Heart left ventricle (tissue), 16 donors: ENCODE data around the gene SOX6. TPM values are rescaled to one million over a fixed set of nuclear protein-coding genes. Genes with fewer than 3 reads are reported as not detected.

Experiments used
- ATAC-seq, 4 donors: fragments of 200-7000 bp; cut with Tn5 transposase; one replicate each; pipeline ENCODE4 v1.9.1; 2020 to 2022; ENCODE audit warnings: moderate library complexity in 4 of 4, mild to moderate bottlenecking in 3 of 4, moderate number of reproducible peaks in 1 of 4
- DNase-seq, 5 donors: peaks; one replicate each; pipeline ENCODE4 v3.0.0-alpha.2; 2020
- H3K27ac ChIP-seq, 12 donors: fragments of 200-600 bp; sonication (generic) in 4 of 12; one replicate each; pipeline versions ENCODE4 v1.5.0 to v1.8.0; 2016 to 2022; ENCODE audit warnings: mild to moderate bottlenecking in 2 of 12
- H3K27me3 ChIP-seq, 9 donors: fragments of 200-600 bp; sonication (generic) in 2 of 9; one replicate each; pipeline versions ENCODE4 v1.5.1 to v1.8.0; 2016 to 2022; ENCODE audit warnings: mild to moderate bottlenecking in 3 of 9
- H3K36me3 ChIP-seq, 9 donors: fragments of 200-600 bp; sonication (generic) in 2 of 9; one replicate each; pipeline versions ENCODE4 v1.5.0 to v1.8.0; 2018 to 2022; ENCODE audit warnings: mild to moderate bottlenecking in 2 of 9
- H3K4me1 ChIP-seq, 12 donors: fragments of 200-600 bp; sonication (generic) in 4 of 12; one replicate each; pipeline versions ENCODE4 v1.5.0 to v1.8.0; 2016 to 2022; ENCODE audit warnings: mild to moderate bottlenecking in 3 of 12
- H3K4me3 ChIP-seq, 12 donors: fragments of 200-600 bp; sonication (generic) in 4 of 12; one replicate each; pipeline versions ENCODE4 v1.5.0 to v1.8.0; 2017 to 2022; ENCODE audit warnings: mild to moderate bottlenecking in 9 of 12, moderate library complexity in 4 of 12
- H3K9me3 ChIP-seq, 12 donors: fragments of 200-600 bp; sonication (generic) in 4 of 12; one replicate each; pipeline versions ENCODE4 v1.5.0 to v1.8.0; 2016 to 2022; ENCODE audit warnings: mild to moderate bottlenecking in 1 of 12
- CTCF ChIP-seq, 12 donors: fragments of 200-600 bp; sonication (generic) in 4 of 12; IDR thresholded peaks; one replicate each; pipeline versions ENCODE4 v1.5.0 to v1.8.0; 2018 to 2022; ENCODE audit warnings: antibody characterized with exemption in 12 of 12, mild to moderate bottlenecking in 5 of 12
- POLR2A ChIP-seq, 2 donors: fragments of 450-650 bp; IDR thresholded peaks; one replicate each; pipeline ENCODE4 v1.6.1; 2017; ENCODE audit warnings: antibody characterized with exemption in 2 of 2, mild to moderate bottlenecking in 2 of 2, moderate library complexity in 2 of 2
- WGBS, 4 donors: extraction: QIAGEN DNeasy Blood & Tissue Kit in 2 of 4; methylation state at CpG; one replicate each; pipeline versions ENCODE4 v1.1.5 to v1.1.7; 2013 to 2018; 5-methylcytosine and 5-hydroxymethylcytosine counted together
- intact Hi-C, 10 donors: fragments of 100-400 bp; cut with DNase I; formaldehyde crosslinking; loops; one replicate each; pipeline versions ENCODE4 v1.11.1 to v1.14.2; 2022
- long read RNA-seq, 3 donors: library from polyadenylated mRNA; unstranded; transcript quantifications; one replicate each; pipeline ENCODE4 v2.0.0, GENCODE V29; 2020 to 2021
- polyA plus RNA-seq, 2 donors: library from polyadenylated mRNA; stranded (reverse); fragments of 200-250 nt; gene quantifications; one replicate each; pipeline ENCODE4 v1.2.3, GENCODE V29; 2013
- total RNA-seq, 9 donors: library from RNA; depleted of rRNA in 2 of 9; stranded (reverse); fragments of >200 nt in 2 of 9; fragmentation: NEBNext Ultra II Directional in 3 of 9; extraction: Animal tissue kit (Norgen Biotek cat#: 25700) in 3 of 9; gene quantifications; one replicate each; pipeline versions ENCODE4 v1.1.0 to v1.2.4, GENCODE V29; 2016 to 2023
- donor health status: ischemic (EF 13 %, LVEDD 7.1; RV severe dilation, severe dysfunction).
- donor health status: healthy with polysubstance abuse.
- donor health status: DM: no; HTN: yes; CAD: no.
- donor health status: DM: no; HTN: no; CAD: no.
- donor health status: ischemic (EF 25% LVEDD 6.9; RV normal size, moderate dysfunction).
- donor health status: ischemic (EF 25% LVEDD 5.7; RV mildly dilated, moderate dysfunction).
- donor health status: healthy.
- donor health status: DM: yes; HTN: yes; CAD: no.
- donor health status: ischemic (EF 35%, LVEDD 5.7; RV mildly dilated, moderate dysfunction).
- donor health status: nonischemic (EF 11% LVEDD 7.7; RV severe dilation, severe dysfunction).
- donor health status: DM: yes; HTN: yes; CAD: no.
- donor health status: PGD.
- donor health status: ischemic (EF 29% LVEDD 5.4; RV normal size, mild dysfunction).
- donor health status: nonischemic (EF 23%, LVEDD 6.1; RV moderate dilation, normal function).

The SOX6 gene
- total RNA-seq (10 to 100 TPM; 11.6 to 39.6 (median 17.0) TPM), polyA plus RNA-seq (1 to 10 TPM; 1.5 to 3.8 TPM)
- long read RNA-seq, donor 1, partial matches to known transcripts = 0 of 7 reads
- long read RNA-seq, donor 1, other reads (novel, unspliced or antisense) = 7 of 7 reads
- long read RNA-seq, donor 2, partial matches to known transcripts = 3 of 10 reads
- long read RNA-seq, donor 2, other reads (novel, unspliced or antisense) = 7 of 10 reads
- long read RNA-seq, donor 3, partial matches to known transcripts = 2 of 5 reads
- long read RNA-seq, donor 3, other reads (novel, unspliced or antisense) = 3 of 5 reads

GRCh38 chr11:16356057-16356760 lies at the start of gene SOX6:
TSS of gene SOX6 (minus strand) at chr11:16356546. CDS start at chr11:16341248, 15,298 bp downstream.
- Histone ChIP-seq H3K27me3 (no peaks in the 10 kb centered on the region), H3K4me3 (peak within 1 kb of the TSS in 4 of 12 donors; percentile 0 to 16 (median 12)), H3K4me1 (peaks cover 0 to 44% (median 22%) of the 10 kb centered on the region in 12 donors), H3K9me3 (no peaks in the 10 kb centered on the region), H3K27ac (peak within 1 kb of the TSS in 11 of 12 donors; percentile 3 to 76 (median 47)), H3K36me3 (no peaks in the 10 kb centered on the region)
- DNase-seq = peak in 1 of 5 donors; percentile 9
- ATAC-seq = peak; percentile 38 to 68 (median 66)
- 55 to 63% (median 58%) methylated on average over 3 of the region's 3 CpGs for WGBS, 4 donors
- intact Hi-C loops = loop anchor here in 1 of 10 donors (10.0 kb wide), 1 partner anchor 249 kb away; no protein-coding TSS in a partner anchor
- no peak for TF ChIP-seq CTCF (IDR thresholded peaks at IDR 0.05)
- TF ChIP-seq POLR2A (IDR thresholded peaks at IDR 0.05) = no peak

- intact Hi-C loops = no loop called here
- no peaks in the 10 kb centered on the region for H3K27me3 ChIP-seq
- no peaks in the 10 kb centered on the region for H3K9me3 ChIP-seq
- no peak for ATAC-seq
- no peak for DNase-seq
- no peak overlapping the region for H3K4me3 ChIP-seq
- no peak overlapping the region for H3K27ac ChIP-seq
- WGBS, 4 donors = 85 to 89% (median 86%) methylated on average over 4 of the region's 4 CpGs
- H3K36me3 ChIP-seq = no peaks in the 10 kb centered on the region
- peaks cover 0 to 12% (median 0%) of the 10 kb centered on the region in 12 donors for H3K4me1 ChIP-seq
- TF ChIP-seq POLR2A (IDR thresholded peaks at IDR 0.05) (no peak), CTCF (IDR thresholded peaks at IDR 0.05) (no peak)
Observed at GRCh38 chr11:16404781-16405285, 48.5 kb upstream of the SOX6 start.

- H3K36me3 ChIP-seq = no peaks in the 10 kb centered on the region
- peaks cover 0 to 12% (median 0%) of the 10 kb centered on the region in 12 donors for H3K4me1 ChIP-seq
- no peak for DNase-seq
- intact Hi-C loops = no loop called here
- TF ChIP-seq CTCF (IDR thresholded peaks at IDR 0.05) (no peak), POLR2A (IDR thresholded peaks at IDR 0.05) (no peak)
- no peaks in the 10 kb centered on the region for H3K9me3 ChIP-seq
- 85 to 95% (median 93%) methylated on average over 1 of the region's 1 CpG for WGBS, 4 donors
- ATAC-seq = no peak
- no peak overlapping the region for H3K27ac ChIP-seq
- H3K27me3 ChIP-seq = no peaks in the 10 kb centered on the region
- no peak overlapping the region for H3K4me3 ChIP-seq
Observed at GRCh38 chr11:16403851-16404250, 47.5 kb upstream of the SOX6 start.

GRCh38 chr11:16403448-16403803 lies 47.1 kb upstream of the SOX6 start:
- no peaks in the 10 kb centered on the region for H3K36me3 ChIP-seq
- no peak overlapping the region for H3K27ac ChIP-seq
- peaks cover 0 to 12% (median 0%) of the 10 kb centered on the region in 12 donors for H3K4me1 ChIP-seq
- ATAC-seq (no peak), DNase-seq (no peak)
- intact Hi-C loops = no loop called here
- H3K4me3 ChIP-seq = no peak overlapping the region
- WGBS, 4 donors = 65 to 74% (median 69%) methylated on average over 2 of the region's 2 CpGs
- TF ChIP-seq POLR2A (IDR thresholded peaks at IDR 0.05) = no peak
- no peak for TF ChIP-seq CTCF (IDR thresholded peaks at IDR 0.05)
- no peaks in the 10 kb centered on the region for H3K9me3 ChIP-seq
- no peaks in the 10 kb centered on the region for H3K27me3 ChIP-seq
